Activated CD4-positive, alpha-beta T cell treated with anti-CD3 and anti-CD28 coated beads, Interleukin-2, amount 10 ng/mL, durations not matched to agents 24 days and 14 days (primary cell): ENCODE measurements around the gene HRAS. TPM values are rescaled to one million over a fixed set of nuclear protein-coding genes. Genes with fewer than 3 reads are reported as not detected.

Source experiments
- DNase-seq: peaks from one replicate; pipeline ENCODE4 v3.0.0; 2022
- H3K27ac Mint-ChIP-seq: one replicate; pipeline ENCODE4 v1.8.0; 2022; ENCODE audit warnings: mild to moderate bottlenecking, mixed read lengths
- H3K27me3 Mint-ChIP-seq: one replicate; pipeline ENCODE4 v1.8.0; 2022; ENCODE audit warnings: mixed read lengths
- H3K36me3 Mint-ChIP-seq: one replicate; pipeline ENCODE4 v1.8.0; 2022; ENCODE audit warnings: low read depth, mild to moderate bottlenecking, mixed read lengths
- H3K4me1 Mint-ChIP-seq: one replicate; pipeline ENCODE4 v1.8.0; 2021; ENCODE audit warnings: mixed read lengths
- H3K4me3 Mint-ChIP-seq: one replicate; pipeline ENCODE4 v1.8.0; 2022; ENCODE audit warnings: mild to moderate bottlenecking, moderate library complexity, mixed read lengths
- H3K9me3 Mint-ChIP-seq: one replicate; pipeline ENCODE4 v1.8.0; 2021; ENCODE audit warnings: mixed read lengths
- intact Hi-C: fragments of 100-400 bp; cut with micrococcal nuclease; formaldehyde crosslinking; loops from one replicate; pipeline ENCODE4 v1.15.1; 2023
- total RNA-seq: library from RNA; stranded (reverse); gene quantifications from 2 replicates; pipeline ENCODE4 v1.2.3, GENCODE V29; 2022

HRAS gene
- total RNA-seq, 1 donor from 2014 or later = 94.4 TPM

GRCh38 chr11:561148-562003, 26.0 kb upstream of the HRAS start:
- peak; percentile 82 for DNase-seq
- peak overlapping the region; percentile 92 for H3K4me3 Mint-ChIP-seq
- intact Hi-C loops = loop anchor here (2.0 kb wide), 1 partner anchor 15 kb away; the partner anchor contains the start of gene PHRF1
- peaks cover 14% of the 10 kb centered on the region for H3K27me3 Mint-ChIP-seq
- peak overlapping the region; percentile 72 for H3K27ac Mint-ChIP-seq
- peaks cover 11% of the 10 kb centered on the region for H3K4me1 Mint-ChIP-seq
- peaks cover 9% of the 10 kb centered on the region for H3K36me3 Mint-ChIP-seq
- no peaks in the 10 kb centered on the region for H3K9me3 Mint-ChIP-seq

- peak; percentile 99 for DNase-seq
- Mint-ChIP-seq H3K27me3 (peaks cover 15% of the 10 kb centered on the region), H3K4me1 (peaks cover 11% of the 10 kb centered on the region), H3K27ac (peak within 1 kb of the TSS; percentile 72), H3K4me3 (peak within 1 kb of the TSS; percentile 92), H3K9me3 (no peaks in the 10 kb centered on the region), H3K36me3 (peaks cover 9% of the 10 kb centered on the region)
- intact Hi-C loops = loop anchor here (2.0 kb wide), 1 partner anchor 16 kb away; the partner anchor contains the start of gene PHRF1
Measured at GRCh38 chr11:560305-561147, 25.1 kb upstream of the HRAS start, which contains the start of the genes LMNTD2 and RASSF7. LMNTD2 (minus strand) TSS chr11:560738; CDS start chr11:560716, 22 bp downstream. RASSF7 (plus strand) TSS chr11:560970; CDS start chr11:561769, 799 bp downstream.

GRCh38 chr11:559712-560304, 24.4 kb upstream of the HRAS start:
- Mint-ChIP-seq H3K9me3 (no peaks in the 10 kb centered on the region), H3K27me3 (peaks cover 15% of the 10 kb centered on the region), H3K27ac (peak overlapping the region; percentile 7), H3K36me3 (peaks cover 9% of the 10 kb centered on the region), H3K4me1 (peaks cover 11% of the 10 kb centered on the region), H3K4me3 (peak overlapping the region; percentile 92)
- intact Hi-C loops = loop anchor here (2.0 kb wide), 1 partner anchor 17 kb away; the partner anchor contains the start of gene PHRF1
- DNase-seq = peak; percentile 69

GRCh38 chr11:559020-559620, 23.7 kb upstream of the HRAS start:
- H3K4me3 Mint-ChIP-seq = no peak overlapping the region
- H3K27ac Mint-ChIP-seq = no peak overlapping the region
- H3K27me3 Mint-ChIP-seq = peaks cover 15% of the 10 kb centered on the region
- H3K36me3 Mint-ChIP-seq = peaks cover 6% of the 10 kb centered on the region
- intact Hi-C loops = no loop called here
- peaks cover 11% of the 10 kb centered on the region for H3K4me1 Mint-ChIP-seq
- H3K9me3 Mint-ChIP-seq = no peaks in the 10 kb centered on the region
- peak; percentile 69 for DNase-seq

- peaks cover 9% of the 10 kb centered on the region for H3K4me1 Mint-ChIP-seq
- DNase-seq = no peak
- peaks cover 3% of the 10 kb centered on the region for H3K36me3 Mint-ChIP-seq
- peaks cover 15% of the 10 kb centered on the region for H3K27me3 Mint-ChIP-seq
- no peak overlapping the region for H3K27ac Mint-ChIP-seq
- no peak overlapping the region for H3K4me3 Mint-ChIP-seq
- intact Hi-C loops = no loop called here
- H3K9me3 Mint-ChIP-seq = no peaks in the 10 kb centered on the region
Measured at GRCh38 chr11:558503-558902, 23.1 kb upstream of the HRAS start.

- peaks cover 2% of the 10 kb centered on the region for H3K36me3 Mint-ChIP-seq
- no peak for DNase-seq
- no peaks in the 10 kb centered on the region for H3K9me3 Mint-ChIP-seq
- intact Hi-C loops = no loop called here
- H3K27me3 Mint-ChIP-seq = peaks cover 15% of the 10 kb centered on the region
- peaks cover 8% of the 10 kb centered on the region for H3K4me1 Mint-ChIP-seq
- H3K4me3 Mint-ChIP-seq = no peak overlapping the region
- no peak overlapping the region for H3K27ac Mint-ChIP-seq
Measured at GRCh38 chr11:557328-558132, 22.2 kb upstream of the HRAS start.

- H3K9me3 Mint-ChIP-seq = no peaks in the 10 kb centered on the region
- intact Hi-C loops = no loop called here
- H3K27me3 Mint-ChIP-seq = peaks cover 15% of the 10 kb centered on the region
- peaks cover 2% of the 10 kb centered on the region for H3K36me3 Mint-ChIP-seq
- peak overlapping the region; percentile 35 for H3K4me3 Mint-ChIP-seq
- H3K4me1 Mint-ChIP-seq = peaks cover 8% of the 10 kb centered on the region
- DNase-seq = no peak
- no peak overlapping the region for H3K27ac Mint-ChIP-seq
Measured at GRCh38 chr11:556662-557256, 21.4 kb upstream of the HRAS start.

GRCh38 chr11:555780-556661, 20.6 kb upstream of the HRAS start:
- H3K27me3 Mint-ChIP-seq = peaks cover 15% of the 10 kb centered on the region
- H3K27ac Mint-ChIP-seq = no peak overlapping the region
- DNase-seq = peak; percentile 78
- intact Hi-C loops = loop anchor here (1.0 to 2.0 kb wide), 2 partner anchors 19 to 167 kb away; partner anchors contain the start of gene LRRC56
- H3K4me1 Mint-ChIP-seq = peaks cover 4% of the 10 kb centered on the region
- no peaks in the 10 kb centered on the region for H3K9me3 Mint-ChIP-seq
- H3K4me3 Mint-ChIP-seq = peak overlapping the region; percentile 35
- H3K36me3 Mint-ChIP-seq = no peaks in the 10 kb centered on the region

GRCh38 chr11:555227-555779, 19.9 kb upstream of the HRAS start:
- Mint-ChIP-seq H3K4me3 (peak overlapping the region; percentile 51), H3K36me3 (no peaks in the 10 kb centered on the region), H3K27ac (no peak overlapping the region), H3K27me3 (peaks cover 15% of the 10 kb centered on the region), H3K4me1 (peaks cover 4% of the 10 kb centered on the region), H3K9me3 (no peaks in the 10 kb centered on the region)
- intact Hi-C loops = loop anchor here (1.0 to 2.0 kb wide), 2 partner anchors 19 to 168 kb away; partner anchors contain the start of gene LRRC56
- DNase-seq = no peak

GRCh38 chr11:554428-555226, 19.3 kb upstream of the HRAS start:
- Mint-ChIP-seq H3K9me3 (no peaks in the 10 kb centered on the region), H3K4me1 (no peaks in the 10 kb centered on the region), H3K27me3 (peaks cover 15% of the 10 kb centered on the region), H3K36me3 (no peaks in the 10 kb centered on the region), H3K27ac (no peak overlapping the region), H3K4me3 (peak overlapping the region; percentile 51)
- DNase-seq = peak; percentile 93
- intact Hi-C loops = loop anchor here (1.0 to 2.0 kb wide), 2 partner anchors 18 to 169 kb away; partner anchors contain the start of gene LRRC56

GRCh38 chr11:553988-554340, 18.6 kb upstream of the HRAS start:
- no peaks in the 10 kb centered on the region for H3K9me3 Mint-ChIP-seq
- H3K27me3 Mint-ChIP-seq = peaks cover 15% of the 10 kb centered on the region
- no peaks in the 10 kb centered on the region for H3K36me3 Mint-ChIP-seq
- H3K4me1 Mint-ChIP-seq = no peaks in the 10 kb centered on the region
- no peak overlapping the region for H3K27ac Mint-ChIP-seq
- H3K4me3 Mint-ChIP-seq = peak overlapping the region; percentile 34
- DNase-seq = no peak
- intact Hi-C loops = loop anchor here (2.0 kb wide), 1 partner anchor 17 kb away; the partner anchor contains the start of gene LRRC56
